Measurements from ENCODE around the gene AQP1.

AQP1 gene

GRCh38 chr7:30912021-30912730 lies 523 bp downstream of the AQP1 start:
- Histone ChIP-seq H3K27me3 (replicated peaks) (no peaks in the 10 kb centered on the region), H3K4me3 (ENCODE audit: low read depth, low read length) (no peak overlapping the region), H3K36me3 (replicated peaks) (no peaks in the 10 kb centered on the region), H3K27ac (no peak overlapping the region)
- no peak for TF ChIP-seq CTCF (IDR thresholded peaks at IDR 0.05; ENCODE audit: low read depth, low read length, missing control alignments)
- DNase-seq = no peak
- in situ Hi-C loops (cut with HindIII; ENCODE audit: low pct_ligation_motif_present, low sequenced_read_pairs) = no loop called here

- H3K27me3 ChIP-seq (replicated peaks) = no peaks in the 10 kb centered on the region
- in situ Hi-C loops (cut with HindIII; ENCODE audit: low pct_ligation_motif_present, low sequenced_read_pairs) = no loop called here
- no peaks in the 10 kb centered on the region for H3K36me3 ChIP-seq (replicated peaks)
- no peak overlapping the region for H3K27ac ChIP-seq
- DNase-seq = no peak
- no peak overlapping the region for H3K4me3 ChIP-seq (ENCODE audit: low read depth, low read length)
- no peak for TF ChIP-seq CTCF (IDR thresholded peaks at IDR 0.05; ENCODE audit: low read depth, low read length, missing control alignments)
Observed at GRCh38 chr7:30912731-30912985, 1.0 kb downstream of the AQP1 start.

- in situ Hi-C loops (cut with HindIII; ENCODE audit: low pct_ligation_motif_present, low sequenced_read_pairs) = no loop called here
Observed at GRCh38 chr7:30912986-30913811, 1.5 kb downstream of the AQP1 start.

GRCh38 chr7:30913821-30914515 lies 2.3 kb downstream of the AQP1 start:
- Histone ChIP-seq H3K36me3 (replicated peaks) (no peaks in the 10 kb centered on the region), H3K4me3 (ENCODE audit: low read depth, low read length) (no peak overlapping the region), H3K27me3 (replicated peaks) (no peaks in the 10 kb centered on the region), H3K27ac (no peak overlapping the region)
- no peak for TF ChIP-seq CTCF (IDR thresholded peaks at IDR 0.05; ENCODE audit: low read depth, low read length, missing control alignments)
- in situ Hi-C loops (cut with HindIII; ENCODE audit: low pct_ligation_motif_present, low sequenced_read_pairs) = no loop called here
- no peak for DNase-seq

More at GRCh38 chr7:30912986-30913811, 1.5 kb downstream of the AQP1 start:
- Histone ChIP-seq H3K27ac (no peak overlapping the region), H3K27me3 (replicated peaks) (no peaks in the 10 kb centered on the region), H3K36me3 (replicated peaks) (no peaks in the 10 kb centered on the region), H3K4me3 (ENCODE audit: low read depth, low read length) (no peak overlapping the region)
- DNase-seq = no peak
- no peak for TF ChIP-seq CTCF (IDR thresholded peaks at IDR 0.05; ENCODE audit: low read depth, low read length, missing control alignments)

GRCh38 chr7:30914596-30914995 lies 2.9 kb downstream of the AQP1 start:
- no peaks in the 10 kb centered on the region for H3K27me3 ChIP-seq (replicated peaks)
- in situ Hi-C loops (cut with HindIII; ENCODE audit: low pct_ligation_motif_present, low sequenced_read_pairs) = no loop called here
- no peak overlapping the region for H3K4me3 ChIP-seq (ENCODE audit: low read depth, low read length)
- no peaks in the 10 kb centered on the region for H3K36me3 ChIP-seq (replicated peaks)
- peak; percentile 39 for DNase-seq
- no peak for TF ChIP-seq CTCF (IDR thresholded peaks at IDR 0.05; ENCODE audit: low read depth, low read length, missing control alignments)
- H3K27ac ChIP-seq = no peak overlapping the region
